GM18519 (cell line): ENCODE results near the gene DAZAP2.
"Not testable (repeated sequence)": the region's sequence is repeated elsewhere in the genome, so short reads cannot be mapped to it uniquely, and the experiment has no call there.

Experiments used
- ATAC-seq: cut with Tn5 transposase; IDR thresholded peaks from one replicate; pipeline ENCODE4 v1.9.1; 2021; ENCODE audit warnings: mild to moderate bottlenecking, moderate library complexity; ENCODE audit not compliant: unreplicated experiment, low FRiP score

The DAZAP2 gene

DNA sequence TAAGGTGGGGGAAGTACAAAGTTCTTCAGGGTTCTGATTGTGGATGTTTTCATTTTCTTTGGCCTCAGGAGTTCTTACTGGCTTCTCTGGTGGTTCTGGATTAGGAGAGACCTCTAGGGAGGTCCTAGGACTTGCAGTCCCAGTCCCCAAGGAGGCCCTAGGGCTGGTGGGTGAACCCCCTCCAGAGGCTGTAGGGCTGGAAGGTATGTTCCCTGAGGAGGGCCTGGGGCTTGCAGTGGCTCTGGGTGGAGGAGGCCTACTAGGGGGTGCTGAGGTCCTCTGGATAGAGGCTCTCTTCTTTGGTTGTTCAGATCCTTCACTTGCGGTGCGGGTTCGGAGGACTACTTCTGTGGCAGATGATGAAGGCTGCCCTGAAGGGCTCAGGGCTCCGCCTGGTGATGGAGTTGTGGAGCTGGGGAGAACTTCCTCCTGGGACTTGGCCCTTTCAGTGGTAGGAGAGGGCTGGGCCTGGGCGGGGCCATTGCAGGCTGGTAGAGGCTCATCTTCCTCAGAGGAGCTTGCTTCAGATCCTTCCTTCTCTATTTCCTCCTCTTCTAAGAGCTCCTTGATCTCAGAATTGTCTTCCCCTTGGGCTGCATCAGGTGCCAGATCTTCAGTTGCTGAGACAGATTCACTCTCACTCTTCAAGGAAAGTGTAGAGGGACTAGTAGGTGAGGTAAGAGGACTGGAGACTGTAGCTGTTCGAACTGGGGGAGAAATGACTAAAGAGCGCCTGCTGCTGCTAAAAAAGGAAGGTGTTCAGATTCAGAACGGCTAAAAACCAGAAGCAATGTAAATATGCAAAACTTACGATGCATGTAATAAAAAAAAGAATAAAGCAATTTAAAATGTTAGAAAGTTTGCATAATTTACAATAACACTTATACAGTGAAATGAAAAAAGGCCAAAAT is 53.2 kb downstream of the DAZAP2 start:
- not testable (repeated sequence) for ATAC-seq
